IPS DF 6.9 (cell line): Measurements from ENCODE around the gene ZFP90.

Source experiments
- DNase-seq: peaks from one replicate; pipeline ENCODE4 v3.0.0-alpha.2; 2013; ENCODE audit warnings: low read depth, low spot score
- H3K27ac ChIP-seq: one replicate; pipeline ENCODE4 v1.5.1; 2013; ENCODE audit warnings: low read length, control low read depth
- H3K27me3 ChIP-seq: 2 replicates; pipeline ENCODE4 v1.6.1; 2013; ENCODE audit warnings: mild to moderate bottlenecking, low read length; ENCODE audit not compliant: control insufficient read depth, insufficient read depth
- H3K36me3 ChIP-seq: 2 replicates; pipeline ENCODE4 v1.6.1; 2013; ENCODE audit warnings: low read length; ENCODE audit not compliant: control insufficient read depth, insufficient read depth
- H3K4me1 ChIP-seq: 2 replicates; pipeline ENCODE4 v1.6.1; 2013; ENCODE audit warnings: low read length; ENCODE audit not compliant: control insufficient read depth, insufficient read depth
- H3K4me3 ChIP-seq: 2 replicates; pipeline ENCODE4 v1.5.1; 2013; ENCODE audit warnings: mild to moderate bottlenecking, low read length
- H3K9me3 ChIP-seq: 2 replicates; pipeline ENCODE4 v1.6.1; 2013; ENCODE audit warnings: low read length, inconsistent platforms; ENCODE audit not compliant: control insufficient read depth, insufficient read depth
- WGBS: extraction: QIAGEN DNeasy Blood & Tissue Kit; methylation state at CpG from one replicate; pipeline ENCODE4 v1.1.7; 2013; ENCODE audit warnings: mixed read lengths, missing lambda C conversion rate; ENCODE audit not compliant: insufficient read length, insufficient coverage; 5-methylcytosine and 5-hydroxymethylcytosine counted together

Gene ZFP90

GRCh38 chr16:68575082-68575481 lies 36.0 kb downstream of the ZFP90 start:
- H3K9me3 ChIP-seq, result peaks cover 5% of the 10 kb centered on the region
- no peaks in the 10 kb centered on the region for H3K36me3 ChIP-seq
- H3K4me1 ChIP-seq, result no peaks in the 10 kb centered on the region
- H3K27ac ChIP-seq, result no peak overlapping the region
- H3K4me3 ChIP-seq, result no peak overlapping the region
- no peak for DNase-seq
- no CpG with 5 or more reads among the region's 3 CpGs for WGBS
- no peaks in the 10 kb centered on the region for H3K27me3 ChIP-seq

- no peak for DNase-seq
- no CpG with 5 or more reads among the region's 2 CpGs for WGBS
- Histone ChIP-seq H3K4me3 (no peak overlapping the region), H3K36me3 (no peaks in the 10 kb centered on the region), H3K9me3 (peaks cover 5% of the 10 kb centered on the region), H3K27me3 (no peaks in the 10 kb centered on the region), H3K27ac (no peak overlapping the region), H3K4me1 (no peaks in the 10 kb centered on the region)
These were observed 38.3 kb downstream of the ZFP90 start for GRCh38 chr16:68577352-68577853.

- H3K27ac ChIP-seq, result no peak overlapping the region
These were observed 51.3 kb downstream of the ZFP90 start for GRCh38 chr16:68590201-68590994.

GRCh38 chr16:68592466-68593337 lies 53.6 kb downstream of the ZFP90 start:
- no peaks in the 10 kb centered on the region for H3K9me3 ChIP-seq
- no peak overlapping the region for H3K27ac ChIP-seq
- WGBS, result no CpG with 5 or more reads among the region's 5 CpGs
- no peak overlapping the region for H3K4me3 ChIP-seq
- no peaks in the 10 kb centered on the region for H3K27me3 ChIP-seq
- DNase-seq, result no peak
- no peaks in the 10 kb centered on the region for H3K4me1 ChIP-seq
- no peaks in the 10 kb centered on the region for H3K36me3 ChIP-seq

More at GRCh38 chr16:68590201-68590994, 51.3 kb downstream of the ZFP90 start:
- WGBS, result no CpG with 5 or more reads among the region's 26 CpGs
- no peaks in the 10 kb centered on the region for H3K4me1 ChIP-seq
- H3K27me3 ChIP-seq, result no peaks in the 10 kb centered on the region
- H3K9me3 ChIP-seq, result no peaks in the 10 kb centered on the region
- DNase-seq, result peak; percentile 61
- H3K4me3 ChIP-seq, result no peak overlapping the region
- no peaks in the 10 kb centered on the region for H3K36me3 ChIP-seq

GRCh38 chr16:68596266-68596665 lies 57.2 kb downstream of the ZFP90 start:
- Histone ChIP-seq H3K36me3 (no peaks in the 10 kb centered on the region), H3K4me3 (no peak overlapping the region), H3K4me1 (no peaks in the 10 kb centered on the region), H3K27me3 (no peaks in the 10 kb centered on the region), H3K9me3 (no peaks in the 10 kb centered on the region), H3K27ac (no peak overlapping the region)
- WGBS, result no CpG with 5 or more reads among the region's 6 CpGs
- no peak for DNase-seq

- H3K27ac ChIP-seq, result no peak overlapping the region
- WGBS, result no CpG with 5 or more reads among the region's 1 CpG
- no peaks in the 10 kb centered on the region; the same call in 1 of the 2 replicates for H3K4me1 ChIP-seq
- H3K4me3 ChIP-seq, result no peak overlapping the region
- no peaks in the 10 kb centered on the region for H3K27me3 ChIP-seq
- no peaks in the 10 kb centered on the region for H3K36me3 ChIP-seq
- no peak for DNase-seq
- H3K9me3 ChIP-seq, result no peaks in the 10 kb centered on the region
These were observed 60.5 kb downstream of the ZFP90 start for GRCh38 chr16:68599586-68599985.

- no peaks in the 10 kb centered on the region for H3K36me3 ChIP-seq
- no peaks in the 10 kb centered on the region for H3K27me3 ChIP-seq
- no peak for DNase-seq
- no peaks in the 10 kb centered on the region for H3K9me3 ChIP-seq
- no peak overlapping the region for H3K4me3 ChIP-seq
- no peaks in the 10 kb centered on the region; the same call in 1 of the 2 replicates for H3K4me1 ChIP-seq
- no CpG with 5 or more reads among the region's 5 CpGs for WGBS
- no peak overlapping the region for H3K27ac ChIP-seq
These were observed 66.7 kb downstream of the ZFP90 start for GRCh38 chr16:68605746-68606145.

- WGBS, result no CpG with 5 or more reads among the region's 7 CpGs
- Histone ChIP-seq H3K9me3 (no peaks in the 10 kb centered on the region), H3K4me3 (no peak overlapping the region), H3K4me1 (no peaks in the 10 kb centered on the region; the same call in 1 of the 2 replicates), H3K36me3 (no peaks in the 10 kb centered on the region), H3K27ac (no peak overlapping the region), H3K27me3 (no peaks in the 10 kb centered on the region)
- DNase-seq, result no peak
These were observed 68.4 kb downstream of the ZFP90 start for GRCh38 chr16:68607443-68607842.

- Histone ChIP-seq H3K36me3 (no peaks in the 10 kb centered on the region), H3K9me3 (no peaks in the 10 kb centered on the region), H3K4me1 (no peaks in the 10 kb centered on the region; the same call in 1 of the 2 replicates), H3K27me3 (no peaks in the 10 kb centered on the region), H3K27ac (no peak overlapping the region), H3K4me3 (no peak overlapping the region)
- no CpG with 5 or more reads among the region's 2 CpGs for WGBS
- DNase-seq, result no peak
These were observed 69.2 kb downstream of the ZFP90 start for GRCh38 chr16:68608330-68608729.

GRCh38 chr16:68612996-68613395 lies 73.9 kb downstream of the ZFP90 start:
- no peak for DNase-seq
- no peaks in the 10 kb centered on the region for H3K27me3 ChIP-seq
- H3K4me1 ChIP-seq, result no peaks in the 10 kb centered on the region
- WGBS, result no CpG with 5 or more reads among the region's 3 CpGs
- H3K36me3 ChIP-seq, result no peaks in the 10 kb centered on the region
- no peaks in the 10 kb centered on the region for H3K9me3 ChIP-seq
- H3K4me3 ChIP-seq, result no peak overlapping the region
- H3K27ac ChIP-seq, result no peak overlapping the region
